ENCODE data around the gene TNC. TPM values are rescaled to one million over a fixed set of nuclear protein-coding genes. Genes with fewer than 3 reads are reported as not detected.

The TNC gene
- total and polyA plus RNA-seq, 2 experiments from 2014 or later = 12.7 to 20.9 TPM

DNA sequence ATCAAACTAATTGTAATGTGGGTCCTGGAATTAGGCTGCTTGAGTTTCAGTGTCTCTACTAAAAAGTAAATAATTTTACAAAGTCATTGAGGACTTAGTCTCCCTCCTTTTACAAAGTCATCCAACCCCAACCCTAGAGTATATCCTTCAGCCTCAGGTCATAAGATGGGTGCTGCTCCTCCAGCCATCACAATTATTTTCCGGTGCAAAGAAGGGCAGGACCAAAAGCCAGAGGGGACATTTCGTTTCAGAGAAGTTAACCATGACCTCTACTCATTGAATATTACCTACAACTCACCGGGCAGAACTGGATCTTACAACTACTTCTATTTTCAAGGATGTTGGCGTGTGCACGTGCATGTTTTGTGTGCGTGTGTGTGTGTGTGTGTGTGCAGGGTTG is 127.1 kb downstream of the TNC start:
- no peak for DNase-seq (ENCODE audit: low spot score)
- no peaks in the 10 kb centered on the region for H3K27me3 ChIP-seq
- TF ChIP-seq EZH2phosphoT487 (IDR thresholded peaks at IDR 0.05; ENCODE audit: low read depth, severe bottlenecking, unreplicated experiment) (no peak), CTCF (IDR thresholded peaks at IDR 0.05; ENCODE audit: poor library complexity) (no peak), EZH2 (IDR thresholded peaks at IDR 0.05; ENCODE audit: borderline replicate concordance) (no peak)
- no peak overlapping the region for H2AFZ ChIP-seq
- no peak overlapping the region for H3K27ac ChIP-seq
- 88% methylated on average over 6 of the region's 6 CpGs for WGBS (ENCODE audit: low lambda C conversion rate, missing lambda C conversion rate)
- no peaks in the 10 kb centered on the region for H3K79me2 ChIP-seq
- no peaks in the 10 kb centered on the region for H3K9me3 ChIP-seq (ENCODE audit: low read depth)
- no peaks in the 10 kb centered on the region for H3K9me2 ChIP-seq (replicated peaks; ENCODE audit: insufficient read depth)
- H3K4me3 ChIP-seq = no peak overlapping the region
- H4K20me1 ChIP-seq (ENCODE audit: insufficient read depth, poor library complexity, severe bottlenecking) = no peaks in the 10 kb centered on the region
- H3K36me3 ChIP-seq (replicated peaks; ENCODE audit: insufficient read depth, low read depth) = no peaks in the 10 kb centered on the region
- no peak overlapping the region for H3K4me2 ChIP-seq
- peaks cover 13% of the 10 kb centered on the region for H3K4me1 ChIP-seq (ENCODE audit: insufficient read depth)

DNA sequence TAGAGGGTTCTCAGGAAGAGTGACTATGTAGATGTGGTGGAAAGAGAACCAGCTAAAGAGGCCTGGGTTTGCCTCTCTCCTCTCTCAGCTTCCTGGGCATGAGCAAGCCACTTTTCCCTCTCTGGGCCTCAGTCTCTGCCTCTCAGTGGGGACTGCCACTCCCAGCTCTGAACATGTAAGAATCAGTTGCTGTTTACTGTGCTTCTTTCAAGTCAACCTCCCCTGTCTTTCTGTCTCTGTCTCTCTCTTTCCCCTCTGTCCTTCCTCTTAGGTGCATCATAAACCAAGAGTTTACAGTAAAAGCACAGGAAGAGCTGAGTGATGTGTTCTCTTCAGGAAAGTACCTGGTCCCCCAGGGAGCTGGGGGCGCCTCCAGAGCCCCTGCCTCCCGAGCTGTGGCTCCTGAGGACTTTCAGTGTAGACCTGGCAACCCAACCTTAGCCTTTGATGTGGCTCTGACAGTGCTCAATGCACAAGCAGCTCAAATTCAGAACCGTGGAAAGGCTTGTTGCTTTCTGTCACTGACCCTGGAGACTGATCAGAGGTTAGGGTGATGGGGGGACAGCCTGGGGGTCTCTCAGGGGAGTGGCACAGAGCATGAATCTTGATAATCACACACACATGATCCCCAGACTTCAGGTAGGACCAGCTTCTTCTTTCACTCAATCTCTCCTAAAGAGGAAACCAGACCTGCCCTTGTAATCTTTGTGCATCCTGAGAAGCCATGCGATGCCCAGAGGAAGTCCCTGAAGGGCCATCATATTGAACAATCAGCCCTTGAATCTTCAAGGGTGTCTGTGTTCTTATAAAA is 128.2 kb downstream of the TNC start:
- no peak for DNase-seq (ENCODE audit: low spot score)
- peaks cover 13% of the 10 kb centered on the region for H3K4me1 ChIP-seq (ENCODE audit: insufficient read depth)
- H3K9me3 ChIP-seq (ENCODE audit: low read depth) = no peaks in the 10 kb centered on the region
- H2AFZ ChIP-seq = no peak overlapping the region
- H3K79me2 ChIP-seq = no peaks in the 10 kb centered on the region
- peak overlapping the region; percentile 52 for H3K27ac ChIP-seq
- TF ChIP-seq EZH2phosphoT487 (IDR thresholded peaks at IDR 0.05; ENCODE audit: low read depth, severe bottlenecking, unreplicated experiment) (no peak), CTCF (IDR thresholded peaks at IDR 0.05; ENCODE audit: poor library complexity) (no peak), EZH2 (IDR thresholded peaks at IDR 0.05; ENCODE audit: borderline replicate concordance) (no peak)
- no peak overlapping the region for H3K4me3 ChIP-seq
- H3K27me3 ChIP-seq = no peaks in the 10 kb centered on the region
- H3K4me2 ChIP-seq = no peak overlapping the region
- H3K9me2 ChIP-seq (replicated peaks; ENCODE audit: insufficient read depth) = no peaks in the 10 kb centered on the region
- no peaks in the 10 kb centered on the region for H4K20me1 ChIP-seq (ENCODE audit: insufficient read depth, poor library complexity, severe bottlenecking)
- WGBS (ENCODE audit: low lambda C conversion rate, missing lambda C conversion rate) = 67% methylated on average over 4 of the region's 4 CpGs
- H3K36me3 ChIP-seq (replicated peaks; ENCODE audit: insufficient read depth, low read depth) = no peaks in the 10 kb centered on the region

DNA sequence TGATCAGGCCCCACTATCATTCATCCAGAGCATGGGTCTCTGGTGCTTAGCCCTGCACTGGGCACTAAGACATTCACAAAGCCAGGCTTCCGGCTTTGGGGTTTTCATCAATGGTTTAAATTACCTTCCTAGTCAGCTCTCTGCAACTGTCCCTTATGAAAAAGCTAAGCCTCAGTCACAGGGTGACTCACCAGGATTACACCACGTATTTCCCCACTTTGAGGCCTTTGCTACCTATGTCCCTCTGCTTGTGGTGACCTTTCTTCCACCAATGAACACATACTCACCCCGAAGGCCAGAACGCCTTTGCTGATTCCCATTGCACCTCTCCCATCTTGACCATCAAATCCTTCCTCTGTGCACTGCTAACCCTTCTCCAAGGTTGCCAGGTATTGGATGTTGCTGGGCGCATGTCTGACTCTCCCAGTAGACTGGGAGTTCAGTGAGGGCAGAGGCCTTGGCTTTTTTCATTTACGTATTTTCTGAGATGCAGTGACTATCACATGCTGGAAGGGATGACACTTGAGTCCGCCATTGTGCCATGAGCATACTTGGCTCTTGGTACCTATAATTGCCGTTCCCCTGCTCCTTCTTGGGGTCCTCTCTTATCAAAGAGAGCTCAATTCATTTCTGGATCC is 128.9 kb downstream of the TNC start:
- Histone ChIP-seq H3K4me3 (no peak overlapping the region), H3K9me3 (ENCODE audit: low read depth) (no peaks in the 10 kb centered on the region), H3K4me2 (no peak overlapping the region), H3K27me3 (no peaks in the 10 kb centered on the region), H3K36me3 (replicated peaks; ENCODE audit: insufficient read depth, low read depth) (no peaks in the 10 kb centered on the region), H3K4me1 (ENCODE audit: insufficient read depth) (peaks cover 13% of the 10 kb centered on the region), H2AFZ (no peak overlapping the region), H3K79me2 (no peaks in the 10 kb centered on the region), H4K20me1 (ENCODE audit: insufficient read depth, poor library complexity, severe bottlenecking) (no peaks in the 10 kb centered on the region), H3K27ac (peak overlapping the region; percentile 65), H3K9me2 (replicated peaks; ENCODE audit: insufficient read depth) (no peaks in the 10 kb centered on the region)
- TF ChIP-seq EZH2 (IDR thresholded peaks at IDR 0.05; ENCODE audit: borderline replicate concordance) (no peak), EZH2phosphoT487 (IDR thresholded peaks at IDR 0.05; ENCODE audit: low read depth, severe bottlenecking, unreplicated experiment) (no peak), CTCF (IDR thresholded peaks at IDR 0.05; ENCODE audit: poor library complexity) (no peak)
- 76% methylated on average over 8 of the region's 8 CpGs for WGBS (ENCODE audit: low lambda C conversion rate, missing lambda C conversion rate)
- DNase-seq (ENCODE audit: low spot score) = peak; percentile 48
